Loucy (cell line): Measurements from ENCODE around the gene RBM17.
A peak's percentile ranks its signal among the peaks of the same experiment; 100 is the strongest.

ENCODE experiments used
- H2AFZ ChIP-seq: fragments of 200-600 bp; sonication (generic); 2 replicates; pipeline ENCODE4 v1.6.0; 2016; ENCODE audit warnings: antibody characterized with exemption, mild to moderate bottlenecking, low read length, moderate library complexity
- H3F3A ChIP-seq: fragments of 200-600 bp; 2 replicates; pipeline ENCODE4 v1.6.0; 2016; ENCODE audit warnings: antibody characterized with exemption, low read depth, mild to moderate bottlenecking
- H3K27me3 ChIP-seq: fragments of 200-600 bp; sonication (generic); 2 replicates; pipeline ENCODE4 v1.6.1; 2014; ENCODE audit warnings: low read length, mild to moderate bottlenecking; ENCODE audit not compliant: insufficient read depth, poor library complexity, severe bottlenecking
- H3K36me3 ChIP-seq: fragments of 200-600 bp; sonication (generic); 2 replicates; pipeline ENCODE4 v1.6.1; 2016; ENCODE audit warnings: low read length; ENCODE audit not compliant: insufficient read depth
- H3K4me1 ChIP-seq: fragments of 200-600 bp; sonication (generic); 2 replicates; pipeline ENCODE4 v1.5.1; 2014; ENCODE audit warnings: low read length, mild to moderate bottlenecking; ENCODE audit not compliant: insufficient read depth, poor library complexity, severe bottlenecking
- H3K4me2 ChIP-seq: fragments of 200-600 bp; sonication (generic); 2 replicates; pipeline ENCODE4 v1.6.0; 2014; ENCODE audit warnings: antibody characterized with exemption, low read length, low read depth, mild to moderate bottlenecking; ENCODE audit not compliant: poor library complexity, severe bottlenecking
- H3K4me3 ChIP-seq: fragments of 200-600 bp; sonication (generic); 2 replicates; pipeline ENCODE4 v1.5.1; 2014; ENCODE audit warnings: low read length, mild to moderate bottlenecking, mixed read lengths; ENCODE audit not compliant: poor library complexity, severe bottlenecking
- H3K79me2 ChIP-seq: fragments of 200-600 bp; sonication (generic); 2 replicates; pipeline ENCODE4 v1.6.1; 2014; ENCODE audit warnings: low read length; ENCODE audit not compliant: insufficient read depth
- H3K9ac ChIP-seq: fragments of 200-600 bp; sonication (generic); 2 replicates; pipeline ENCODE4 v1.6.0; 2014; ENCODE audit warnings: mild to moderate bottlenecking, low read depth, low read length, moderate library complexity; ENCODE audit not compliant: poor library complexity, severe bottlenecking
- H3K9me2 ChIP-seq: fragments of 200-600 bp; sonication (generic); replicated peaks from 2 replicates; pipeline ENCODE4 v1.6.1; 2016; ENCODE audit warnings: low read depth, low read length, mixed read lengths
- H3K9me3 ChIP-seq: fragments of 200-600 bp; sonication (generic); 2 replicates; pipeline ENCODE4 v1.6.1; 2014; ENCODE audit warnings: mild to moderate bottlenecking, antibody characterized with exemption, low read length, low read depth; ENCODE audit not compliant: insufficient read depth
- H4K20me1 ChIP-seq: fragments of 200-600 bp; sonication (generic); 2 replicates; pipeline ENCODE4 v1.6.0; 2014; ENCODE audit warnings: antibody characterized with exemption, low read length, mild to moderate bottlenecking; ENCODE audit not compliant: insufficient read depth, poor library complexity, severe bottlenecking
- EZH2phosphoT487 ChIP-seq: fragments of 200-600 bp; IDR thresholded peaks from 2 replicates; pipeline ENCODE4 v1.6.1; 2018; ENCODE audit warnings: antibody characterized with exemption, mild to moderate bottlenecking, moderate library complexity, borderline replicate concordance
- TF ChIP-seq, protein P1 (sequence below): fragments of 200-600 bp; sonication (generic); conservative IDR thresholded peaks from 2 replicates; pipeline ENCODE4 v1.5.1; 2014; ENCODE audit warnings: mild to moderate bottlenecking, antibody characterized with exemption, low read length

The RBM17 gene

DNA sequence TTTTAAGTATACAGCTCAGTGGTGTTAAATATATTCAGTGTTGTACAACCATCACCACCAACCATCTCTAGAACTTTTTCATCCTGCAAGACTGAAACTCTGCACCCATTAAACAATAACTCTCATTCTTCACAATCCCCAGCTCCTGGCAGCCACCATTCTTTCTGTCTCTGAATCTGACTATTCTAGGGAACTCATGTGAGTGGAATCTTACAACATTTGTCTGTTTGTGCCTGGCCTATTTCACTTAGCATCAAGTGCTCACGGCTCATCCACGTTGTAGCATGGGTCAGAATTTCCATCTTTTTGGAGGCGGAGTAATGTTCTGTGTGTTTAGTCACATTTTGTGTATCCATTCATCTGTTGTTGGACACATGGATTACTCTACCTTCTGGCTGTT, 73.1 kb downstream of the RBM17 start:
- Histone ChIP-seq H3K4me1 (peaks cover 14% of the 10 kb centered on the region), H2AFZ (no peak overlapping the region), H3K36me3 (no peaks in the 10 kb centered on the region), H3K27me3 (no peaks in the 10 kb centered on the region), H3K9me3 (no peaks in the 10 kb centered on the region), H3F3A (no peaks in the 10 kb centered on the region), H3K9me2 (no peaks in the 10 kb centered on the region), H3K79me2 (peaks cover 58% of the 10 kb centered on the region), H3K9ac (no peak overlapping the region), H3K4me2 (no peak overlapping the region), H3K4me3 (no peak overlapping the region), H4K20me1 (peaks cover 6% of the 10 kb centered on the region)
- TF ChIP-seq, protein P1, sequence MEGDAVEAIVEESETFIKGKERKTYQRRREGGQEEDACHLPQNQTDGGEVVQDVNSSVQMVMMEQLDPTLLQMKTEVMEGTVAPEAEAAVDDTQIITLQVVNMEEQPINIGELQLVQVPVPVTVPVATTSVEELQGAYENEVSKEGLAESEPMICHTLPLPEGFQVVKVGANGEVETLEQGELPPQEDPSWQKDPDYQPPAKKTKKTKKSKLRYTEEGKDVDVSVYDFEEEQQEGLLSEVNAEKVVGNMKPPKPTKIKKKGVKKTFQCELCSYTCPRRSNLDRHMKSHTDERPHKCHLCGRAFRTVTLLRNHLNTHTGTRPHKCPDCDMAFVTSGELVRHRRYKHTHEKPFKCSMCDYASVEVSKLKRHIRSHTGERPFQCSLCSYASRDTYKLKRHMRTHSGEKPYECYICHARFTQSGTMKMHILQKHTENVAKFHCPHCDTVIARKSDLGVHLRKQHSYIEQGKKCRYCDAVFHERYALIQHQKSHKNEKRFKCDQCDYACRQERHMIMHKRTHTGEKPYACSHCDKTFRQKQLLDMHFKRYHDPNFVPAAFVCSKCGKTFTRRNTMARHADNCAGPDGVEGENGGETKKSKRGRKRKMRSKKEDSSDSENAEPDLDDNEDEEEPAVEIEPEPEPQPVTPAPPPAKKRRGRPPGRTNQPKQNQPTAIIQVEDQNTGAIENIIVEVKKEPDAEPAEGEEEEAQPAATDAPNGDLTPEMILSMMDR = no peak
- TF ChIP-seq EZH2phosphoT487 = no peak

DNA sequence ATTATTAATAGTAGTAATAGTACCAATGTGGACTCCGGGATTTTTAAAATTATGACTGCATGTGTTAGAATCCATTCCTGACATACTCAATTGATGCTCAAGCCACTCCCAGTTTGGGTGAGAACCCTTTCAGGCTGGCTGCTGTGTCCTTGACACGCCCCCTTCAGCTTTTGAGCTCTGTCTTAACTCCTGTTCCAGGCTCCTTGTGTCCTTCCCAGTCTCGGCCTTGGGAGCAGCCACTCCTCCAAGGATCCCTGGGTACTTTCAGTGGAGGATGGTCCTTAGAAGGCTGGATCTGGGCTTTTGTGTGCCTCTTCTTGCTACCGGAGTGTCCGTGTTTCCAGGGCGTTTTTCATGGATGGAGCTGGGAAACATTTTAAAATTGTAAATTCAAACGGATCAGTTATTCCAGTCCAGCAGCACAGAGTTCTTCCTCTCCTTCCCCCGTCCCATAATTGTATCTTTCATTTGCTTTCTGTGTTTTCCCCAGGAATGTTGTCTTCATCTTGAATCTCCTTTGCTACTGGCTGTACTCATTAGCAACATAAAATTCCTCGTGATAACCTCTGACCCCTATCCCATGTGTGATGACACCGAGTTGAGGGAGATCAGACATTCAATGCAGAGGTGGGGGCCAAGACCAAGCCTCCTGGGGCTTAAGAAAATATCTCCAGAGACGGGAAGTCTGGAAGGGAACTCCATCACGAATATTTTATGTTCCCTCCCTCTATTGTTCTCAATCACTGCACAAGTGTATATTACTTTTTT, 73.9 kb downstream of the RBM17 start:
- Histone ChIP-seq H2AFZ (peak overlapping the region; percentile 77), H3F3A (no peaks in the 10 kb centered on the region), H3K4me3 (peak overlapping the region; percentile 88), H4K20me1 (peaks cover 6% of the 10 kb centered on the region), H3K4me2 (peak overlapping the region; percentile 73), H3K9ac (peak overlapping the region; percentile 71), H3K9me2 (no peaks in the 10 kb centered on the region), H3K27me3 (no peaks in the 10 kb centered on the region), H3K9me3 (no peaks in the 10 kb centered on the region), H3K4me1 (peaks cover 14% of the 10 kb centered on the region), H3K79me2 (peaks cover 62% of the 10 kb centered on the region), H3K36me3 (no peaks in the 10 kb centered on the region)
- TF ChIP-seq EZH2phosphoT487 = no peak
- TF ChIP-seq, protein P1 = no peak

DNA sequence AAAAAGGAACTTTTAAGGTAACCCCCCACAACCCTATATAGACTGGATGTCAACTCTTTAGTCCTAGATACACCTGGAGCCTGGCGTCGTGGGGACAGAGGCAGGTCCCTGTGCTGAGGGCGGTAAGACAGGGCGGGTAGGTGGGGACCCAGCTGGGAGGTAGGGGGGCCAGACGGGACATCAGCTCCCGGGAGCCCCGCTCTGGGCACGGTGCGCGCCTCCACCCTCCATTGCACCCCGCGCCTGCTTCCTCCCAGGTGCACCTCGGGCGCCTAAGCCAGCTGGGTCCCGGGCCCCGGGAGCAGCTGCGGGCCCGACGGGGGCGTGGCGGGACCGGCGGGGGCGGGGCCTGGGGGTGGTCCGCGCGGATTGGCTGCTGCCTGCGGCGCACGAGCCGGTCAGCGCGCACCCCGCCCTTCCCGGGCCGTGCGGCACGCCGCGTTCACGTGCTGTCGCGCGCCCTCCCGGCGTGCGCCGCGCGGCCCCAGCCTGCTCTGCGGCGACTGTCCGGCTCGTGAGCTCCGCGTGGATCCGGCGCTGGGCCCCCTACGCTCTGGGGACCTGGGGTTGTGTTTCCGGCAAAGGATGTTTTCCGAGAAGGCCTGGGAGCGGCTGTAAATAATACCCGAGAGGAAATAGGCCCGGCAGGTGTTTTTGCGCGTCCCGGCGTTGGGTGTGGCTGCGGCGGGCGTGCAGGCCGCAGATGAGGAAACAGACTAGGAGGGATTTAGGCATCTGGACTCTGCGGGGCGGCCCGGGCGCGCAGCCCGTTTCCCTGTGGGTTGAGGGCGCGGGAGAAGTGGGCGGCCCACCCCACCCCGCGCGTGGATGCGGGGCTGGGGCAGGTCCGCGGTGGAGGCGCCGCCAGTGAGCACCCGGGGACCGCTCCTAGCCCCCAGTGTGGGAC, 74.8 kb downstream of the RBM17 start:
- peak overlapping the region; percentile 77 for H3K4me2 ChIP-seq
- H4K20me1 ChIP-seq = peaks cover 6% of the 10 kb centered on the region
- no peaks in the 10 kb centered on the region for H3K27me3 ChIP-seq
- TF ChIP-seq, protein P1 = no peak
- TF ChIP-seq EZH2phosphoT487 = no peak
- no peaks in the 10 kb centered on the region for H3K9me3 ChIP-seq
- no peaks in the 10 kb centered on the region for H3K36me3 ChIP-seq
- H3K79me2 ChIP-seq = peaks cover 65% of the 10 kb centered on the region
- H3K9ac ChIP-seq = peak overlapping the region; percentile 97
- peaks cover 14% of the 10 kb centered on the region for H3K4me1 ChIP-seq
- peak overlapping the region; percentile 88 for H3K4me3 ChIP-seq
- no peaks in the 10 kb centered on the region for H3F3A ChIP-seq
- no peaks in the 10 kb centered on the region for H3K9me2 ChIP-seq
- peak overlapping the region; percentile 77 for H2AFZ ChIP-seq
